ENCODE measurements around the gene R3HDM2.

The R3HDM2 gene

GRCh38 chr12:57261428-57261865 is 169.4 kb downstream of the R3HDM2 start:
- DNase-seq, result no peak

- DNase-seq, result no peak
Observed at GRCh38 chr12:57260366-57260765, 170.5 kb downstream of the R3HDM2 start.

- DNase-seq, result peak; percentile 58
Observed at GRCh38 chr12:57258977-57259970, 171.6 kb downstream of the R3HDM2 start.

GRCh38 chr12:57255916-57256315 is 174.9 kb downstream of the R3HDM2 start:
- no peak for DNase-seq

GRCh38 chr12:57254506-57255280 is 176.2 kb downstream of the R3HDM2 start:
- DNase-seq, result no peak

GRCh38 chr12:57250956-57251355 is 179.9 kb downstream of the R3HDM2 start, which contains the start of gene STAC3:
Gene STAC3 (minus strand): TSS chr12:57251187. CDS start chr12:57249636, 1,551 bp downstream.
- no peak for DNase-seq

GRCh38 chr12:57250541-57250940 is 180.3 kb downstream of the R3HDM2 start:
- DNase-seq, result no peak

GRCh38 chr12:57248934-57249742 is 181.7 kb downstream of the R3HDM2 start:
- DNase-seq, result peak; percentile 79

GRCh38 chr12:57247041-57247440 is 183.8 kb downstream of the R3HDM2 start:
- no peak for DNase-seq

- DNase-seq, result no peak
Observed at GRCh38 chr12:57244312-57244696, 186.5 kb downstream of the R3HDM2 start.

- peak; percentile 81 for DNase-seq
Observed at GRCh38 chr12:57243521-57244311, 187.1 kb downstream of the R3HDM2 start.

- peak; percentile 61 for DNase-seq
Observed at GRCh38 chr12:57242691-57243454, 188.0 kb downstream of the R3HDM2 start.

- DNase-seq, result no peak
Observed at GRCh38 chr12:57242329-57242690, 188.5 kb downstream of the R3HDM2 start.

- DNase-seq, result no peak
Observed at GRCh38 chr12:57241402-57242310, 189.2 kb downstream of the R3HDM2 start.

- DNase-seq, result no peak
Observed at GRCh38 chr12:57240926-57241401, 189.9 kb downstream of the R3HDM2 start.

- DNase-seq, result peak; percentile 27
Observed at GRCh38 chr12:57240066-57240921, 190.5 kb downstream of the R3HDM2 start.

- no peak for DNase-seq
Observed at GRCh38 chr12:57239587-57240065, 191.2 kb downstream of the R3HDM2 start.

- DNase-seq, result peak; percentile 85
Observed at GRCh38 chr12:57238854-57239554, 191.8 kb downstream of the R3HDM2 start.
